ENCODE results near the gene PKIB.

The PKIB gene

DNA sequence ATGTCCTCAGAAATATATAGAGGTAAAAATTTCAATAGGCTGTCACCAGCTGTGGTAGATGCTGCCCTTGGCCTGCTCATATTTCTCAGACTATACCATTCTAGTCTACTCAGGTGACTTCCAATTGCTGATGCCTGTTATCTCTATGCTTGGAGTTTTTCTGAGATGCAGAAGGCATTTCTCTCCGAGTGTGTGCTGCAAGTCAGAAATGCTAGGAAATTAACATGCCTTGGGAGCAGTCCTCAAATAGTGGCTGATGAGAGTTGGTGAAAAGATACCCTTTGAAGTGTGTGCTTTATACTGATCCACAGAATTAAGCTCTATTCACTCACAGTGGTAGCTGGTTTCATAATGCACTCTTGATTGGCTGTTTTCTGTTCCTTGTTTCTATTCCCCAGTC is 43.2 kb upstream of the PKIB start:
- Histone ChIP-seq H3K4me3 (ENCODE audit: low read length) (no peak overlapping the region), H3K9ac (ENCODE audit: low read length) (no peak overlapping the region), H3K27ac (ENCODE audit: low read length) (no peak overlapping the region), H3K9me3 (ENCODE audit: insufficient read depth, low read length) (no peaks in the 10 kb centered on the region), H3K27me3 (ENCODE audit: low read depth, low read length) (no peaks in the 10 kb centered on the region), H2AFZ (ENCODE audit: low read depth, low read length) (no peak overlapping the region), H3K4me1 (ENCODE audit: low read length) (no peaks in the 10 kb centered on the region), H3K79me2 (ENCODE audit: low read length) (no peaks in the 10 kb centered on the region), H3K36me3 (replicated peaks; ENCODE audit: low read depth, low read length) (no peaks in the 10 kb centered on the region), H4K20me1 (ENCODE audit: insufficient read depth, low read length) (no peaks in the 10 kb centered on the region), H3K4me2 (ENCODE audit: low read length) (no peak overlapping the region)
- TF ChIP-seq CTCF (IDR thresholded peaks at IDR 0.05; ENCODE audit: low read depth, low read length) (no peak), EZH2phosphoT487 (IDR thresholded peaks at IDR 0.05; ENCODE audit: low read depth) (no peak)

- TF ChIP-seq CTCF (IDR thresholded peaks at IDR 0.05; ENCODE audit: low read depth, low read length) (no peak), EZH2phosphoT487 (IDR thresholded peaks at IDR 0.05; ENCODE audit: low read depth) (no peak)
- Histone ChIP-seq H3K27me3 (ENCODE audit: low read depth, low read length) (no peaks in the 10 kb centered on the region), H3K36me3 (replicated peaks; ENCODE audit: low read depth, low read length) (no peaks in the 10 kb centered on the region), H3K79me2 (ENCODE audit: low read length) (no peaks in the 10 kb centered on the region), H3K9ac (ENCODE audit: low read length) (no peak overlapping the region), H2AFZ (ENCODE audit: low read depth, low read length) (no peak overlapping the region), H4K20me1 (ENCODE audit: insufficient read depth, low read length) (no peaks in the 10 kb centered on the region), H3K4me2 (ENCODE audit: low read length) (no peak overlapping the region), H3K4me1 (ENCODE audit: low read length) (no peaks in the 10 kb centered on the region), H3K27ac (ENCODE audit: low read length) (no peak overlapping the region), H3K4me3 (ENCODE audit: low read length) (no peak overlapping the region), H3K9me3 (ENCODE audit: insufficient read depth, low read length) (no peaks in the 10 kb centered on the region)
Measured at GRCh38 chr6:122568350-122568749, 41.9 kb upstream of the PKIB start.

- H2AFZ ChIP-seq (ENCODE audit: low read depth, low read length): no peak overlapping the region
- no peak for TF ChIP-seq CTCF (IDR thresholded peaks at IDR 0.05; ENCODE audit: low read depth, low read length)
- TF ChIP-seq EZH2phosphoT487 (IDR thresholded peaks at IDR 0.05; ENCODE audit: low read depth): no peak
- H3K36me3 ChIP-seq (replicated peaks; ENCODE audit: low read depth, low read length): no peaks in the 10 kb centered on the region
- H3K4me1 ChIP-seq (ENCODE audit: low read length): no peaks in the 10 kb centered on the region
- no peaks in the 10 kb centered on the region for H3K79me2 ChIP-seq (ENCODE audit: low read length)
- H3K4me2 ChIP-seq (ENCODE audit: low read length): no peak overlapping the region
- H3K9ac ChIP-seq (ENCODE audit: low read length): no peak overlapping the region
- no peaks in the 10 kb centered on the region for H3K9me3 ChIP-seq (ENCODE audit: insufficient read depth, low read length)
- H3K4me3 ChIP-seq (ENCODE audit: low read length): no peak overlapping the region
- no peak overlapping the region for H3K27ac ChIP-seq (ENCODE audit: low read length)
- no peaks in the 10 kb centered on the region for H3K27me3 ChIP-seq (ENCODE audit: low read depth, low read length)
- no peaks in the 10 kb centered on the region for H4K20me1 ChIP-seq (ENCODE audit: insufficient read depth, low read length)
Measured at GRCh38 chr6:122568797-122569221, 41.4 kb upstream of the PKIB start.

DNA sequence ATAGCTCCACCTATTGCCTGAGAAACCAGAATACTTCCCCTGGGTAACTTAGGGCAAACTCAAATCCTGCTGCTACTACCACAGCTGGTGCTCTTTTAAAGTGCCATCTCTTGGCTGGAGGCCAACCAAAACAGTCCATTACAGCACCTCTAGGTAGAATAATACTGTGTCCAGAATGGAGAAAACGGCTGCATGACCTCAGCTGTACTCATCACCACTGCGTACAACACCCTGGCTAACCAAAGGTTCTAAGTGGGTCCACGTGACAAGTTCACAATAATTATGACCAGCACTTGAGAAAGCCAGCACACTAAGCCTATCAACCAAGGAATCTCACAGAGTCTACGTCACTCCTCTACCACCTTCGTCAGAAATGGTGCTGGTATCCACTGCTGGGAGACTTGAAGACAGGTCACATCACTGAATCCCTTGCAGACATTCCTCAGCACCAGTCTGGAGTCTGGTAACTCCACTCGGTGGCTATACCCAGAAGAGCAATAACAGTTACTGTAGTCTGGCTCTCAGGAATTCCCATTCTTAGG is 40.9 kb upstream of the PKIB start:
- TF ChIP-seq CTCF (IDR thresholded peaks at IDR 0.05; ENCODE audit: low read depth, low read length): no peak
- TF ChIP-seq EZH2phosphoT487 (IDR thresholded peaks at IDR 0.05; ENCODE audit: low read depth): no peak
- no peak overlapping the region for H2AFZ ChIP-seq (ENCODE audit: low read depth, low read length)

More for the DNA sequence above, 40.9 kb upstream of the PKIB start:
- no peak overlapping the region for H3K4me2 ChIP-seq (ENCODE audit: low read length)
- H3K9ac ChIP-seq (ENCODE audit: low read length): no peak overlapping the region
- H3K4me1 ChIP-seq (ENCODE audit: low read length): no peaks in the 10 kb centered on the region
- no peaks in the 10 kb centered on the region for H3K36me3 ChIP-seq (replicated peaks; ENCODE audit: low read depth, low read length)
- H4K20me1 ChIP-seq (ENCODE audit: insufficient read depth, low read length): no peaks in the 10 kb centered on the region
- no peak overlapping the region for H3K27ac ChIP-seq (ENCODE audit: low read length)
- H3K4me3 ChIP-seq (ENCODE audit: low read length): no peak overlapping the region
- H3K79me2 ChIP-seq (ENCODE audit: low read length): no peaks in the 10 kb centered on the region
- H3K27me3 ChIP-seq (ENCODE audit: low read depth, low read length): no peaks in the 10 kb centered on the region
- H3K9me3 ChIP-seq (ENCODE audit: insufficient read depth, low read length): no peaks in the 10 kb centered on the region
